Neuron (in vitro differentiated cells): Measurements from ENCODE around the gene ZNF581.

ENCODE experiments used
- H2AFZ ChIP-seq: one replicate; pipeline ENCODE4 v1.6.1; 2013; ENCODE audit warnings: low read depth, mild to moderate bottlenecking, inconsistent platforms, low read length, moderate library complexity
- H3K27me3 ChIP-seq: one replicate; pipeline ENCODE4 v1.6.1; 2013; ENCODE audit warnings: low read length; ENCODE audit not compliant: insufficient read depth
- H3K36me3 ChIP-seq: one replicate; pipeline ENCODE4 v1.6.1; 2013; ENCODE audit warnings: low read length; ENCODE audit not compliant: insufficient read depth
- H3K4me1 ChIP-seq: one replicate; pipeline ENCODE4 v1.6.1; 2013; ENCODE audit warnings: low read length; ENCODE audit not compliant: insufficient read depth
- H3K4me3 ChIP-seq: 2 replicates; pipeline ENCODE4 v1.5.1; 2013; ENCODE audit warnings: mild to moderate bottlenecking, low read length, moderate library complexity
- H3K9me3 ChIP-seq: one replicate; pipeline ENCODE4 v1.6.1; 2013; ENCODE audit warnings: low read length

ZNF581 gene

DNA sequence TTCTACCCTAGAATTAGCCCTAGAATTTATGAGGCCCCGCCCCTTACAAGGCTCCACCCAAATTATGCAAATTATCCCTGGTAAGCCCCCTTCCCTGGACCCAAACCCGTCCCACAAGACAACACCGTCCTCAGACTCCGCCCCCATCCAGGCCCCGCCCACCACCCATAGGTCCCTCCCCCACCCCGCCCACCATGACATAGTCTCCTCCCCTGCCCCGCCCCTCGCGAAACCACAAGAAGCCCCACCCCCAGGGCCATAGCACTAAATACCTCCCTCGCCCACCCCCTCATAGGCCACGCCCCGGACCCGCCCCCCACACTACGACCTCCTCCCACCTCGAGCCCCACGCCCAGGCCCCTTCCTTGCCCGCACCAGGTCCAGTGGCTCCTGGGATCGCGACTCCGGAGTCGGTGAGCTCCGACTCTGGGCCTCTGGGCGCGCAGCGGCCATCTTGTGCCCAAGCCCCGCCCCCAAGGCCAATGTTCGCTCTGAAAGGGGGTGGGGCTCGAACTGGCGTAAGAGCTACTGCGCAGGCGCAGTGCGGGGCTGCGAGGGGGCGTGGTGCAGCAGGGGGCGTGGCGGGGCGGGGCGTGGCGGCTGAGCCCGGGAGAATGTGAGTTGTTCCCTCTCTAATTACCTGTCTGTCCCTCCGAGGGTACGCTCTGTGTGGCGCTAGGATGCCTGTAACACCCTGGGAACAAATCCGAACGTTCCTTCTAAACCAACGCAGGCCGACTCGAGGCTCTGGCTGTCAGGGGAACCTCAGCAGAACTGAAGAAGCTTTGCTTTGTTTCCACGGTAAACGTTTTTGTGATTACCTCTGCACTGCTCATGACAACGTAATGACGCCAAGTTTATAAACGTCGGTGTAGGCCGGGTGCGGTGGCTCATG is 19.1 kb upstream of the ZNF581 start, which contains the start of gene ZNF784:
Gene ZNF784 (minus strand): TSS at position 458 of the 895 bp plus-strand sequence. CDS start 5 bp downstream, at position 453.
- Histone ChIP-seq H3K27me3 (no peaks in the 10 kb centered on the region), H3K9me3 (no peaks in the 10 kb centered on the region), H3K36me3 (peaks cover 21% of the 10 kb centered on the region), H3K4me3 (peak within 1 kb of the TSS; percentile 67), H2AFZ (peak within 1 kb of the TSS; percentile 44), H3K4me1 (peaks cover 3% of the 10 kb centered on the region)

DNA sequence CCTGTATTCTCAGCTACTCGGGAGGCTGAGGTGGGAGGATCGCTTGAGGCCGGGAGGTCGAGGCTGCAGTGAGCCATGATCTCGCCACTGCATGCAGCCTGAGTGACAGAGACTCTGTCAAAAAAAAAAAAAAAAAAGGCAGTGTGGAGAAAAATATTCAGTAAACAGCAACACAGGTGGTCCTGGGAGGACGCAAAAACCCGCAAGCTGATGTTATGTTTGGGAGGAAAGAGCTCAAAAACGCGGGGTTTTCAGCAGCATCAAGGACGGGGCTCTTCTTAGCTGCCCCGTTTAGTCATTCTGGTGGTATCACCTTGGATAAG is 18.5 kb upstream of the ZNF581 start:
- Histone ChIP-seq H2AFZ (peak overlapping the region; percentile 44), H3K27me3 (no peaks in the 10 kb centered on the region)

DNA sequence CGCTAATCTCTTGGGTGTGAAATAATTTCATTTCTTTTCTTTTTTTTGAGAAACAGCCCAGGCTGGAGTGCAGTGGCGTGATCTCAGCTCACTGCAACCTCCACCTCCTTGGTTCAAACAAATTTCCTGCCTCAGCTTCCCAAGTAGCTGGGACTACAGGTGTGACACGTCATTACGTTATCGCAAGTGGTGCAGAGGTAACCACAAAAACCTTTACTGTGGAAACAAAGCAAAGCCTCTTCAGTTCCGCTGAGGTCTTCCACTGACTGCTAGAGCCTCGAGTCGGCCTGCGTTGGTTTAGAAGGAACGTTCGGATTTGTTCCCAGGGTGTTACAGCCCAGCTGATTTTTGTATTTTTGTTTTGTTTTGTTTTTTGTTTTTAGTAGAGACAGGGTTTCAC is 17.1 kb upstream of the ZNF581 start:
- no peak overlapping the region for H2AFZ ChIP-seq
- H3K4me1 ChIP-seq, result peaks cover 3% of the 10 kb centered on the region
- peaks cover 5% of the 10 kb centered on the region for H3K36me3 ChIP-seq
- no peaks in the 10 kb centered on the region for H3K9me3 ChIP-seq
- no peak overlapping the region for H3K4me3 ChIP-seq
- no peaks in the 10 kb centered on the region for H3K27me3 ChIP-seq

More for the DNA sequence above, 18.5 kb upstream of the ZNF581 start:
- Histone ChIP-seq H3K36me3 (peaks cover 15% of the 10 kb centered on the region), H3K9me3 (no peaks in the 10 kb centered on the region), H3K4me1 (peaks cover 3% of the 10 kb centered on the region), H3K4me3 (peak overlapping the region; percentile 67)

DNA sequence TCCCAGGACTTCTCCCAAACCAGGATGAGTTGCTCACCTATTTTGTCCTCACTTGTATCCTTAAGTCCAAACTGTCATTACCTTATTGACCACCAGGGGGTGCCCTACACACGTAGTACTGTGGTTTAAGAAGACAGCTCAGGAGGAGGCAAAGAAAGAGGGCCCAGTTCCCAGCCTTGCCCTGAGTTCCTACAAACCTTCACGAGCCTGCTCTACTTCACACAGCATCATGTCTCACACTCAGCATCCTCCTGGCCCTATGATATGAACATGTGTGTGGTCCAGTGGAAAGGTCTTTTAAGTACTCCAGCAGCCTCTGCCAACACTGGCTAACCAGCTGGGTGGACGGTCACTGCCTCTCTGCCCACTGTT is 11.0 kb upstream of the ZNF581 start:
- H3K27me3 ChIP-seq, result no peaks in the 10 kb centered on the region
- no peaks in the 10 kb centered on the region for H3K36me3 ChIP-seq
- H3K9me3 ChIP-seq, result no peaks in the 10 kb centered on the region
- H3K4me3 ChIP-seq, result no peak overlapping the region
- H3K4me1 ChIP-seq, result peaks cover 17% of the 10 kb centered on the region
- no peak overlapping the region for H2AFZ ChIP-seq

DNA sequence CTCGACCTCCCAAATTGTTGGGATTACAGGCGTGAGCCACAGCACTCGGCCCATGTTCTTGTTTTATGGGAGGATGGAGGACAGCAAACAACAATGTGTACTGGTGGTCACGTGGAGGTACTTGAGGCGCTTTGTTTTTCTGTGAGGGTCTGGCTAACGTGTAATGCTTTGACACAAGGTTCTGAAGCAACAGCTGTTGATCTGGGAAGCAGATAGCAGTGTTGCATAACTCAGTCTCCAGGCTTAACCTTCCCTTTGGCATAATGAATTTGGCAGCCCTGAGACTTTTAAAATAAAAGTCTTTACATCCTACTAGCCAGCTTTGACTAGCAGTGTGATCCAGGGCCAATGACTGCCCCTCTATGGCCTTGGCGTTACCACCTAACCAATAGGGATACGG is 9.6 kb upstream of the ZNF581 start:
- Histone ChIP-seq H2AFZ (no peak overlapping the region), H3K9me3 (no peaks in the 10 kb centered on the region), H3K4me3 (peak overlapping the region; percentile 72), H3K36me3 (peaks cover 3% of the 10 kb centered on the region), H3K27me3 (no peaks in the 10 kb centered on the region), H3K4me1 (peaks cover 17% of the 10 kb centered on the region)

DNA sequence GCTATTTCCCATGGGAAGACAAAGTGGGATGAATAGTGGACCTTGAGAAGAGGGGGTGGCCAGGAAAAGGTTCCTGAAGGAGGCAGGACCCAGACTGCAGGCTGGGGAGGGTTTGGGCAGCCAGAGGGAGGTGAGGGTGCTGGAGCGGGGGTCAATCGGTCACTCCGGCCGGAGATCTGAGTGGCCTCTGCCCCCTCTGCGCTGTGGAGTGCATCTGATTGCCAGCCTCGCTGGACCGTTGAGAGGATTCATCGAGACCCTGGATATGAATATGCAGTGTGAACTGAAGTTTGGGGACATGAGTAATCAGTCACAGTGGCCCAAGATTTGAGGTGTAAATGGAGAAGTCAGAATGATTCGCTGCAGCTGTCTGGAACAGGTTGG is 8.1 kb upstream of the ZNF581 start:
- H3K4me1 ChIP-seq, result peaks cover 23% of the 10 kb centered on the region
- H3K36me3 ChIP-seq, result peaks cover 3% of the 10 kb centered on the region
- H3K27me3 ChIP-seq, result no peaks in the 10 kb centered on the region
- H3K9me3 ChIP-seq, result no peaks in the 10 kb centered on the region
- H3K4me3 ChIP-seq, result peak overlapping the region; percentile 72
- no peak overlapping the region for H2AFZ ChIP-seq

DNA sequence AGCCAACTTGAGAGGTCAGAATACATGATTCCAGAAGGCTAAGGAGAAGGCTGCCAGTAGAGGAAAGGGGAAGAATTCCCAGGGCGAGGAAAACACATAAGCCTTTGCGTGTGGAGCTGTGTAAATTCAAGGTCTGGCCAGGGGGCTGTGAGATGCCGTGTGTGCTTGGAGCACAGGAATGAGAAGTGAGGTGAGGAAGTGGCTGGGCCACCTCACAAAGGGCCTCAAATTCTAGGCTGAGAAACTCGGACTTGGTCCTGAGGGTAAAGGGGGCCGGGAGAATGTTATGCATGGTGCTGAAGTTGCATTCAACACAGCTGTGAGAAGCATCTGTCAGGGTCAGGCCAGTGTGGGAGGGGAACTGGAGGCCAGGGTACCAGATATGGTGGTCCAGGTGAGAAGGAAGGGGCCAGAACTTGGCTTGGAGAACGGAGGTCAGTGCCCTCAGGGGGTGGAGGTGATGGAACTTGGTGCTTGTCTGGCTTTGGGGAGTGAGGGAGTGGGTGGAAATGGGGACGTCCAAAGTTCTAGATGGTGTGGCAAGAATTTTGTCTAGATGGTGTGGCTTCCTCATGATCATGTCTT is 7.5 kb upstream of the ZNF581 start:
- Histone ChIP-seq H3K4me3 (peak overlapping the region; percentile 72), H2AFZ (no peak overlapping the region), H3K36me3 (peaks cover 3% of the 10 kb centered on the region), H3K4me1 (peaks cover 26% of the 10 kb centered on the region), H3K9me3 (no peaks in the 10 kb centered on the region), H3K27me3 (no peaks in the 10 kb centered on the region)

DNA sequence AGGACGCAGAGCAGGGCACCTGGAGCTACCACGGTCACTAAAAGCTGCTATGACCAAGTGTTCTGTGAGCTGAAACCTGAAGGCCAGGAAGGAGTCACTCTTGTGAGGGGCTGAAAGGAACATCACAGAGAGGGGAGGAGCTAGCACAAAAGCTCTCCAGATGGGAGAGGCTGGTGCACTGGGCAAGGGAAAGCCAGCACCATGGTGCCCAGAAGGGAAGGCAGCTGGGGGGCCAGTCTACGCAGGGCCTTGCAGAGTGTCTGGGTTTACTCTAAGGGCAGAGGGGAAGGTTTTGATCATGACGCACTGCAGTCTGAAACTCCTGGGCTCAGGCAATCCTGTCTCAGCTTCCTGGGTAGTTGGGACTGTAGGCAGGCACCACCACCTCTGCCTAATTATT is 6.7 kb upstream of the ZNF581 start:
- Histone ChIP-seq H3K9me3 (no peaks in the 10 kb centered on the region), H3K27me3 (no peaks in the 10 kb centered on the region), H3K4me3 (peak overlapping the region; percentile 7), H3K36me3 (peaks cover 3% of the 10 kb centered on the region), H3K4me1 (peaks cover 26% of the 10 kb centered on the region), H2AFZ (no peak overlapping the region)

DNA sequence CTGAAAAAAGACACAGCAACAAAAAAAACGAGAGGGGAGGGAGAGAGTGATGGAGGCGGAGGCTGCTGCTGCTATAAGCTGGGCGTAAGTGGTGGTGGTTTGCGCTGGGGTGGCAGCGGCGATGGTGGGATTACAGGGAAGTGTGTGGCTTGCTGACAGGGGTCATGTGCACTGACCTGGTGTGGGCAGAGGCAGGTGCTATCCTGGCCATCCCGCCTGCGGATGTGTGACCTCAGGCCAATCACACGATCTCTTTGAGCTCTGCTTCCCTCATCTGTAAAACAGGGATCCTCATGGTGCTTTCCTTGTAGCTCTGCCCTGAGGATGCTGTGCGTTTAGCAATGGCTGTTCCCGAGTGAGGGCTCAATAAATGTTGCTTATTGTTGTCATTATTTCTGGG is 5.9 kb upstream of the ZNF581 start:
- Histone ChIP-seq H3K27me3 (no peaks in the 10 kb centered on the region), H3K9me3 (no peaks in the 10 kb centered on the region), H3K4me3 (no peak overlapping the region), H3K36me3 (peaks cover 3% of the 10 kb centered on the region), H3K4me1 (peaks cover 32% of the 10 kb centered on the region), H2AFZ (no peak overlapping the region)

DNA sequence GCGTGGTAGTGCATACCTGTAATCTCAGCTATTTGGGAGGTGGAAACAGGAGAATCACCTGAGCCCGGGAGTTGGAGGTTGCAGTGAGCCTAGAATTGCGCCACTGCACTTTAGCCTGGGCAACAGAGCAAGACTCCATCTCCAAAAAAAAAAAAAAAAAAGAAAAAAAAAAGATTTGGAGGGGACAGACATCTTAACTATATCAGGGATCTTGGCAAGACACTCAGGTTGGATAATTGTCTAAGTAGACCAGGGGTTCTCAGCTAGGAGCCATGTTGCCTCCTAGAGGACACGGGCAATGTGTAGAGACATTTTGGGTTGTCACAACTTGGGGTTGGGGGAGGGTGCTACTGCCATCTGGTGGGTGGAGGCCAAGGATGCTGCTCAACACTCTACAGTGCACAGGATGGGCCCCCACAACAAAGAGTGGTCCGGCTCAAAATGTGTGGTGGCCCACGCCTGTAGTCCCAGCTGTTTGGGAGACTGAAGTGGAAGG is 4.5 kb upstream of the ZNF581 start:
- peaks cover 3% of the 10 kb centered on the region for H3K36me3 ChIP-seq
- no peaks in the 10 kb centered on the region for H3K27me3 ChIP-seq
- no peak overlapping the region for H3K4me3 ChIP-seq
- H3K9me3 ChIP-seq, result no peaks in the 10 kb centered on the region
- H2AFZ ChIP-seq, result no peak overlapping the region
- H3K4me1 ChIP-seq, result peaks cover 42% of the 10 kb centered on the region

DNA sequence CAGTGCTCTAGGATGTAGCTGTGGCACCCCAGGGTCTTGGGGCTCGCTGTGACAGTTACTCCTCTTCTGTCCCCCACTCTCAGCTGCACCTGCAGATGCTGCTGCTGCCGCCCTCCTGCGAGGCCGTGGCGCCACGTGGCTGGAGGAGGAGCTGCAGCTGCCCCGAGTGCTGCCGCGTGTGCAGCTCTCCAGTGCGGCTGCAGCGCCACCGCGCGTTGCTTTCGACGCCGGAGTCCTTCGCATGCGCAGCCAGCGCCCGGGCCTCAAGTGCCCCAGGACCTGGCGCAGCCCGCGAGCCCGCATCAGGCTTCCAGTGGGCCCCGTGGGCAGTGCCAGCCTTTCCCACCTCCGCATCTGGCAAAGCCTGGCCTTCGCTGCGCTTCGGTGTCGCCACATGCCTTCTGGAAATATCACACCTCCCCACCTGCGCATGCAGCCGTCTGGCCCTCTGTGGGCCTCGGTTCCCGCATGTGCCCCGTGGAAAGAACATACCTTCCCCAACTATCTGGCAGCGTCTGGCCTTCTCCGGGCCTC is 3.3 kb upstream of the ZNF581 start:
- Histone ChIP-seq H3K36me3 (peaks cover 11% of the 10 kb centered on the region), H3K4me1 (peaks cover 52% of the 10 kb centered on the region), H2AFZ (peak overlapping the region; percentile 29), H3K4me3 (peak overlapping the region; percentile 74), H3K9me3 (no peaks in the 10 kb centered on the region), H3K27me3 (no peaks in the 10 kb centered on the region)

DNA sequence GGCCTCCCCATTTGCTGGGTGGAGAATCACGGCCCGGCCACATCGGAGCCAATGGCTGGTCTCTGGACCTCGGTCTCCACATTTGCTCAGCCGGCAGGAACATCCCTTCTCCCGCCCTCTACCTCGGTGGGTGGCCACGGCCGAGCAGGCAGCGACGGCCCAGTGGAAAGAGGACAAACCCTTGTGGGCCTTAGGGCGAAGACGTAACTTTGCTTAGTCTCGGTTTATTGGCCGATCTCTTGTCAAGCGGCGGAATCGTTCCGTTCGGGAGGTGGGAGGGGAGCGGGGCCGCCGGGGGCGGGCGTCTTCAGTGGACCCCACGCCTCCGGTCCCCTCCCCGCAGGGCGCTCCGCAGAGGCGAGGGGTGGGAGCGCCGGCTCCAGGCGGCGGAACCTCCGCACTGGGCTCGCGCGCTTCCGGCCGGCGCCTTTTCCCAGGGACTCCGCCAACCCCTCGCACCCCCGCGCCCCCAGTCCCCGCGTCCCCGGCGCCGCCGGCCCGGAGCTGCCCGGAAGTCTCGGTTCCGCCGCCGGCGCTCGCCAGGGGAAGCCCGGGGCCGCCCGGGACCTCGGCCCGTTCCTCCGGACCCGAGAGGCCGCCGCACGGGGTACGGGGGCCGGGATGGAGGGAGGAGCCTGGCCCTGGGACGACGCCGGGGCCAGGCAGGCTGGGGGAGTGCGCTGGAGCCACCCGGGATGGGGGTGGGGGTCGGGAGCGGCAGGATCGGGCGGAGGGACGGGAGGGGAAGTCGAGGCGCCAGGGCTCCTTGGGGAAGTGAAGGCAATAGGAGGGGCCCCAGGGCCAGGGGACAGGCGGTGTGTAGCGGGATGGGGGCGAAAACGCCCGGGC is 2.6 kb upstream of the ZNF581 start, which contains the start of gene ZNF580:
Gene ZNF580 (plus strand): TSS at position 426 of the 849 bp plus-strand sequence. CDS start 1,507 bp downstream, outside the sequence.
- Histone ChIP-seq H3K36me3 (peaks cover 16% of the 10 kb centered on the region), H3K9me3 (no peaks in the 10 kb centered on the region), H2AFZ (peak within 1 kb of the TSS; percentile 29), H3K4me1 (peaks cover 45% of the 10 kb centered on the region), H3K4me3 (peak within 1 kb of the TSS; percentile 74), H3K27me3 (no peaks in the 10 kb centered on the region)
